Psoas muscle (tissue), 8 donors: ENCODE data around the gene RSPH4A. TPM values are rescaled to one million over a fixed set of nuclear protein-coding genes. Genes with fewer than 3 reads are reported as not detected.
A peak's percentile ranks its signal among the peaks of the same experiment; 100 is the strongest.
"Not testable (repeated sequence)": the region's sequence is repeated elsewhere in the genome, so short reads cannot be mapped to it uniquely, and the experiment has no call there.

ENCODE experiments used
- ATAC-seq, 4 donors: fragments of 200-7000 bp; cut with Tn5 transposase; one replicate each; pipeline ENCODE4 v1.9.1; 2020; ENCODE audit warnings: moderate library complexity in 3 of 4, mild to moderate bottlenecking in 2 of 4
- DNase-seq, 2 donors: peaks; one replicate each; pipeline ENCODE4 v3.0.0-alpha.2; 2020
- H3K27ac ChIP-seq: fragments of 200-600 bp; one replicate; pipeline ENCODE4 v1.8.0; 2022
- H3K27me3 ChIP-seq, 3 donors: fragments of 200-600 bp in 1 of 3; one replicate each; pipeline versions ENCODE4 v1.6.1 to v1.8.0; 2013 to 2022; ENCODE audit warnings: low read length in 2 of 3, mild to moderate bottlenecking in 2 of 3, moderate library complexity in 1 of 3; ENCODE audit not compliant: insufficient read depth in 3 of 3
- H3K36me3 ChIP-seq, 2 donors: fragments of 200-600 bp in 1 of 2; one replicate each; pipeline versions ENCODE4 v1.6.1 to v1.8.0; 2013 to 2022; ENCODE audit warnings: low read depth in 1 of 2, mild to moderate bottlenecking in 1 of 2, moderate library complexity in 1 of 2; ENCODE audit not compliant: insufficient read depth in 1 of 2
- H3K4me1 ChIP-seq: fragments of 200-600 bp; one replicate; pipeline ENCODE4 v1.8.0; 2022
- H3K4me3 ChIP-seq: fragments of 200-600 bp; one replicate; pipeline ENCODE4 v1.8.0; 2022; ENCODE audit warnings: mild to moderate bottlenecking
- H3K9me3 ChIP-seq: fragments of 200-600 bp; one replicate; pipeline ENCODE4 v1.8.0; 2022
- WGBS, 3 donors: extraction: QIAGEN DNeasy Blood & Tissue Kit; methylation state at CpG; one replicate each; pipeline versions ENCODE4 v1.1.6 to v1.1.7; 2013; 5-methylcytosine and 5-hydroxymethylcytosine counted together
- intact Hi-C, 2 donors: fragments of 100-400 bp; cut with DNase I; formaldehyde crosslinking; loops; one replicate each; pipeline versions ENCODE4 v1.11.0 to v1.14.2; 2022
- polyA plus RNA-seq, 3 donors: library from polyadenylated mRNA; stranded (reverse); fragments of 200-250 nt; gene quantifications; one replicate each; pipeline ENCODE4 v1.2.3, GENCODE V29; 2013
- total RNA-seq, 4 donors: library from RNA; stranded (reverse); fragmentation: NEBNext Ultra II Directional in 2 of 4; extraction: Animal tissue kit (Norgen Biotek cat#: 25700) in 2 of 4; gene quantifications; one replicate each; pipeline versions ENCODE4 v1.2.1 to v1.2.4, GENCODE V29; 2021 to 2023
- TF ChIP-seq, protein P1 (sequence below): fragments of 200-600 bp; IDR thresholded peaks from one replicate; pipeline ENCODE4 v1.8.0; 2022; ENCODE audit warnings: antibody characterized with exemption
- donor health status: healthy with polysubstance abuse.
- donor health status: DM: no; HTN: no; CAD: no; lungs with moderate emphysema.
- donor health status: Bipolar disorder and iron deficiency.
- donor health status: healthy.
- donor health status: DM: yes; HTN: yes; CAD: no.
- donor health status: DM: no; HTN: no; CAD: no.
- donor health status: DM: no; HTN: no; CAD: no.
- donor health status: DM: yes; HTN: yes; CAD: no.

The RSPH4A gene
- total and polyA plus RNA-seq, 7 donors = 0.13 to 0.71 (median 0.22) TPM; not detected in 1

DNA sequence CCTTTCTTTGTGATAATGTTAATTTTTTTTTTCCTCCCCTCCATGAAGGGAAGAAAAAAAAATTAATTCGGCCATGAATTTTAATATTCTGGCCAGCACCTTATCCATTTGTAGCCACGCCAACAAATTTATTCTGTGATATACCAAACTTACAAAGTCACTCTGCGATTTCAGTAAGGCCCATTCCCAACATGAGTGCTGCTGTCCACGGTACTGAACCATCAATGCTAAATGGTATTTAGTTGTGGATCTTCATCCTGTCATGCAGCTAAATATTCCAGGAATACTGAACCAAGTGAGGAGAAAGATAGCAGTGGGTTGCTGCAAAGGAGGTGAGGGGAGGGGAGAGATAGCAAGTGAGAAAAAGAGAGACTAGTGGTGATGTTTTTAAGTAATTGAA, 19.5 kb upstream of the RSPH4A start:
- intact Hi-C loops = no loop called here
- no peaks in the 10 kb centered on the region for H3K9me3 ChIP-seq
- H3K4me1 ChIP-seq = no peaks in the 10 kb centered on the region
- H3K27me3 ChIP-seq = no peaks in the 10 kb centered on the region
- H3K4me3 ChIP-seq = no peak overlapping the region
- DNase-seq (no peak), ATAC-seq (no peak)
- TF ChIP-seq, protein P1, sequence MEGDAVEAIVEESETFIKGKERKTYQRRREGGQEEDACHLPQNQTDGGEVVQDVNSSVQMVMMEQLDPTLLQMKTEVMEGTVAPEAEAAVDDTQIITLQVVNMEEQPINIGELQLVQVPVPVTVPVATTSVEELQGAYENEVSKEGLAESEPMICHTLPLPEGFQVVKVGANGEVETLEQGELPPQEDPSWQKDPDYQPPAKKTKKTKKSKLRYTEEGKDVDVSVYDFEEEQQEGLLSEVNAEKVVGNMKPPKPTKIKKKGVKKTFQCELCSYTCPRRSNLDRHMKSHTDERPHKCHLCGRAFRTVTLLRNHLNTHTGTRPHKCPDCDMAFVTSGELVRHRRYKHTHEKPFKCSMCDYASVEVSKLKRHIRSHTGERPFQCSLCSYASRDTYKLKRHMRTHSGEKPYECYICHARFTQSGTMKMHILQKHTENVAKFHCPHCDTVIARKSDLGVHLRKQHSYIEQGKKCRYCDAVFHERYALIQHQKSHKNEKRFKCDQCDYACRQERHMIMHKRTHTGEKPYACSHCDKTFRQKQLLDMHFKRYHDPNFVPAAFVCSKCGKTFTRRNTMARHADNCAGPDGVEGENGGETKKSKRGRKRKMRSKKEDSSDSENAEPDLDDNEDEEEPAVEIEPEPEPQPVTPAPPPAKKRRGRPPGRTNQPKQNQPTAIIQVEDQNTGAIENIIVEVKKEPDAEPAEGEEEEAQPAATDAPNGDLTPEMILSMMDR = no peak
- 79 to 83% (median 80%) methylated on average over 4 of the region's 4 CpGs for WGBS, 3 donors
- no peak overlapping the region for H3K27ac ChIP-seq
- H3K36me3 ChIP-seq = peaks cover 13 to 75% of the 10 kb centered on the region in 2 donors

DNA sequence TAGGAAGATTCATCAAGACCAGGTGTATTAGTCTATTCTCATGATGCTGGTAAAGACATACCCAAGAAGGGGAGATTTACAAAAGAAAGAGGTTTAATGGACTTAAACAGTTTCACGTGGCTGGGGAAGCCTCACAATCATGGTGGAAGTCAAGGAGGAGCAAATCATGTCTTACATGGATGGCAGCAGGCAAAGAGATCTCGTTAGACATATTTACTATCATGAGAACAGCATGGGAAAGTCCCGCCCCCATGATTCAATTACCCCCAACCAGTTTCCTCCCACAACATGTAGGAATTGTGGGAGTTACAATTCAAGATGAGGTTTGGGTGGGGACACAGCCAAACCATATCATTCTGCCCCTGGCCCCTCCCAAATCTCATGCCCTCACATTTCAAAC, 12.4 kb upstream of the RSPH4A start:
- H3K4me1 ChIP-seq, ATAC-seq, H3K4me3 ChIP-seq, H3K27ac ChIP-seq, H3K27me3 ChIP-seq, DNase-seq, H3K9me3 ChIP-seq, intact Hi-C loops: not testable (repeated sequence)
- WGBS, 3 donors = 90 to 99% (median 94%) methylated on average over 3 of the region's 3 CpGs
- H3K36me3 ChIP-seq = peaks cover 0 to 35% of the 10 kb centered on the region in 2 donors

DNA sequence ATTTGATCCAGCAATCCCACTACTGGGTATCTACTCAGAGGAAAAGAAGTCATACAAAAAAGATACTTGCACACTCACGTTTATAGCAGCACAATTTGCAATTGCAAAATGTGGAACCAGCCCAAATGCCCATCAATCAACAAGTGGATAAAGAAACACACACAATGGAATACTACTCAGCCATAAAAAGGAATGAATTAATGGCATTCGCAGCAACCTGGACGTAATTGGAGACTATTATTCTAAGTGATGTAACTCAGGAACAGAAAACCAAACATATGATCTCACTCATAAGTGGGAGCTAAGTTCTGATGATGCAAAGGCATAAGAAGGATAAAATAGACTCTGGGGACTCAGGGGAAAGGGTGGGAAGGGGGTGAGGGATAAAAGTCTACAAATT, 11.4 kb upstream of the RSPH4A start:
- ATAC-seq, H3K27me3 ChIP-seq, H3K4me1 ChIP-seq, H3K27ac ChIP-seq, DNase-seq, H3K9me3 ChIP-seq, intact Hi-C loops, H3K4me3 ChIP-seq: not testable (repeated sequence)
- H3K36me3 ChIP-seq = peaks cover 0 to 28% of the 10 kb centered on the region in 2 donors
- WGBS, 3 donors = 89 to 92% (median 92%) methylated on average over 3 of the region's 3 CpGs

DNA sequence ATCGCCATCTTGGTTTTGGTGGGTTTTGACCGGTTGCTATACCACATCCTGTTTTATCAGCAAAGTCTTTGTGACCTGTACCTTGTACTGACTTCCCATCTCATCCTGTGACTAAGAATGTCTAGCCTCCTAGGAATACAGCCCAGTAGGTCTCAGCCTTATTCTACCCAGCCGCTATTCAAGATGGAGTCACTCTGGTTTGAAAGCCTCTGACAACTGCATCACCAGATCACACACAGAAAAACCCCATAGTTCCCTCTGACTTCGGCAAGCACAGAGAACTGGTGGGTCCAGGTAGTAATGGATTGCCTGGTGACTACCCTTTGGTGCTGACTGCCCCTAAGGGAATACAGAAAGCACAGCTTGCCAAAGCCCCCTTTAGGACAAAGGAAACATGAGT, 10.3 kb upstream of the RSPH4A start:
- Histone ChIP-seq H3K27ac (no peak overlapping the region), H3K36me3 (peaks cover 0 to 24% of the 10 kb centered on the region in 2 donors), H3K4me3 (no peak overlapping the region), H3K27me3 (no peaks in the 10 kb centered on the region), H3K9me3 (no peaks in the 10 kb centered on the region), H3K4me1 (no peaks in the 10 kb centered on the region)
- TF ChIP-seq, protein P1 = no peak
- DNase-seq (no peak), ATAC-seq (no peak)
- 96 to 100% (median 97%) methylated on average over 4 of the region's 4 CpGs for WGBS, 3 donors
- intact Hi-C loops = no loop called here

DNA sequence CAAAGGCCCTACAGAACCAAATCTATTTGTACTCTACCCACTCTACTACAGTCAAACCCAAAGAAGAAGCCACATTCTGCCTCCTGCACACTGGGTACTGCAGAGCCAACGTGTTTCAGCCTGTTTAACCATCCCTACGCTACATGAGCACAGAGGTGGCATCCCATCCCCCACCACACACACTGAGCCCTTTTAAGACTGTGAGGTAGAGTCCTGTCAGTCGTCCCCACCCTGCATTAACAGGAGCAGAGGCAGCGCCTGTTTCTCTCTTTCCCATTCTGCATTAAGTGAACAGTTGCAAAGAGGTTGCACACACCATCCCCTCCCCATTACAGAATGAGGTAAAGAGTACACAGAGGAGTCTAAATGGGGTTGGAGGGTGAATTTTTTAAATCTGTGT, 5.2 kb upstream of the RSPH4A start:
- DNase-seq (no peak), ATAC-seq (no peak)
- H3K4me1 ChIP-seq = peaks cover 6% of the 10 kb centered on the region
- H3K9me3 ChIP-seq = no peaks in the 10 kb centered on the region
- no peak overlapping the region for H3K27ac ChIP-seq
- intact Hi-C loops = no loop called here
- no peak overlapping the region for H3K4me3 ChIP-seq
- WGBS, 3 donors = 56 to 67% (median 66%) methylated on average over 4 of the region's 4 CpGs
- TF ChIP-seq, protein P1 = no peak
- H3K27me3 ChIP-seq = no peaks in the 10 kb centered on the region
- peaks cover 0 to 5% of the 10 kb centered on the region in 2 donors for H3K36me3 ChIP-seq

DNA sequence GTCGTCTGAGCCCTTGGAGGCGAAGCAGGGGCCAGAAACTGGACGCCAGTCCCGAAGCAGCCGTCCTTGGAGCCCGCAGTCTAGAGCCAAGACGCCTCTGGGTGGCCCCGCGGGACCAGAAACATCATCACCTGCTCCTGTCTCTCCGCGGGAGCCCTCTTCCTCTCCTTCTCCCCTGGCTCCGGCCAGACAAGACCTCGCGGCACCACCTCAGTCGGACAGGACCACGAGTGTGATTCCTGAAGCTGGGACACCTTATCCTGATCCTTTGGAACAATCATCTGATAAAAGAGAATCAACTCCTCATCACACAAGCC, 416 bp downstream of the RSPH4A start:
- peaks cover 6% of the 10 kb centered on the region for H3K4me1 ChIP-seq
- H3K36me3 ChIP-seq = no peaks in the 10 kb centered on the region
- TF ChIP-seq, protein P1 = no peak
- 0% methylated on average over 16 of the region's 16 CpGs for WGBS, 3 donors
- no peak overlapping the region for H3K27ac ChIP-seq
- peak overlapping the region; percentile 76 for H3K4me3 ChIP-seq
- no peaks in the 10 kb centered on the region for H3K9me3 ChIP-seq
- ATAC-seq (peak; percentile 58 to 72 (median 65)), DNase-seq (peak; percentile 21 to 57)
- no peaks in the 10 kb centered on the region for H3K27me3 ChIP-seq
- intact Hi-C loops = no loop called here
